Measurements from ENCODE around the gene UBXN10.

DNA sequence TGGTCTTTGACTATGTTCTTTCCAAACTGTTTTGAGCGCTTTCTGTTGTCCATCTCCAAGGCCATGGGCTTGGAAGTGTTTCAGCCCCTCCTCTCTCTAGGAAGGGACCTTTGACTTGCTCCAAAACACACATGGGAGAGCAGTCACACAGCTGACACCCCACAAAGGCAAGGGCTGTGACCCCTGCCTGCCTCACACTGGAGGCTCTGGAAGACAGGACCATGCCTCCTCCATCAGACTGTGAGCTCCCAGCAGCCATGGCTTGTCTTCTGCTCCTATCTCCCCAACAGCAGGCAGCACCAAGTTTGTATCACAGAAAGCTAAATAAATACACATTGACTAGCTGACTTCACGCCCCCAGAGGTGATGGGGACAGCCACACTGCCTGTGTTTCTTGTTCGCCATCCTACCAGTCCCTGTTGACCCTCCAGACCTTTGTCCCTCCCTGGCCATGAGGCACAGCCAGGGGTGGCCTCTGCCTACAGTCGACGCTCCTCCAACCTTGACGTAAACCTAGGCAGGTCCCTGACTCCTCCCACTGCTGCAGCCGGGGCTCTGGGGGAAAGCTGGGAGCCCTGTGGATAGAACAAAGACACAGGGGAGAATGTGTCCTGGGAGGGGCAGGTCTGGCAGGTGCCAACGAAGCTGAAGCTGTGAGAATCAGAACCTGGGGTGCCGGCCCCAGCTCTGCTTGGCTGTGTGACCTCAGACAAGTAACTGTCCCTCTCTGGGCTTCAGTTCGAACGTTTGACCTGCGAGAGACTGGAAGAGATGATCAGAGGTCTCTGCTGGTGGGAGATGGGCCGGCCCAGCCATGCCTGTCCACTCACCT is 41.9 kb upstream of the UBXN10 start:
- TF ChIP-seq RFX5 (IDR thresholded peaks at IDR 0.05; ENCODE audit: borderline replicate concordance, low read depth, low read length) (no peak), SP2 (IDR thresholded peaks at IDR 0.05; ENCODE audit: low read length) (no peak), GABPA (IDR thresholded peaks at IDR 0.05; ENCODE audit: borderline replicate concordance, insufficient read depth, low read length) (no peak)
- TF ChIP-seq, protein P1, sequence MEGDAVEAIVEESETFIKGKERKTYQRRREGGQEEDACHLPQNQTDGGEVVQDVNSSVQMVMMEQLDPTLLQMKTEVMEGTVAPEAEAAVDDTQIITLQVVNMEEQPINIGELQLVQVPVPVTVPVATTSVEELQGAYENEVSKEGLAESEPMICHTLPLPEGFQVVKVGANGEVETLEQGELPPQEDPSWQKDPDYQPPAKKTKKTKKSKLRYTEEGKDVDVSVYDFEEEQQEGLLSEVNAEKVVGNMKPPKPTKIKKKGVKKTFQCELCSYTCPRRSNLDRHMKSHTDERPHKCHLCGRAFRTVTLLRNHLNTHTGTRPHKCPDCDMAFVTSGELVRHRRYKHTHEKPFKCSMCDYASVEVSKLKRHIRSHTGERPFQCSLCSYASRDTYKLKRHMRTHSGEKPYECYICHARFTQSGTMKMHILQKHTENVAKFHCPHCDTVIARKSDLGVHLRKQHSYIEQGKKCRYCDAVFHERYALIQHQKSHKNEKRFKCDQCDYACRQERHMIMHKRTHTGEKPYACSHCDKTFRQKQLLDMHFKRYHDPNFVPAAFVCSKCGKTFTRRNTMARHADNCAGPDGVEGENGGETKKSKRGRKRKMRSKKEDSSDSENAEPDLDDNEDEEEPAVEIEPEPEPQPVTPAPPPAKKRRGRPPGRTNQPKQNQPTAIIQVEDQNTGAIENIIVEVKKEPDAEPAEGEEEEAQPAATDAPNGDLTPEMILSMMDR (IDR thresholded peaks at IDR 0.05; ENCODE audit: control extremely low read depth in 1 of 3, insufficient read depth in 1 of 3, low read depth in 1 of 3, low read length in 3 of 3) = no peak
